CD4-positive, alpha-beta T cell treated with Interleukin-12 subunit alpha and Interleukin-12 subunit beta, for 1 hour (primary cell): ENCODE data around the gene CTNNBL1.

Experiments
- DNase-seq: peaks from one replicate; pipeline ENCODE4 v3.0.0-alpha.2; 2020

The CTNNBL1 gene

GRCh38 chr20:37904008-37904642 lies 210.3 kb downstream of the CTNNBL1 start:
- no peak for DNase-seq

- no peak for DNase-seq
Measured at GRCh38 chr20:37904845-37905373, 211.1 kb downstream of the CTNNBL1 start.

DNA sequence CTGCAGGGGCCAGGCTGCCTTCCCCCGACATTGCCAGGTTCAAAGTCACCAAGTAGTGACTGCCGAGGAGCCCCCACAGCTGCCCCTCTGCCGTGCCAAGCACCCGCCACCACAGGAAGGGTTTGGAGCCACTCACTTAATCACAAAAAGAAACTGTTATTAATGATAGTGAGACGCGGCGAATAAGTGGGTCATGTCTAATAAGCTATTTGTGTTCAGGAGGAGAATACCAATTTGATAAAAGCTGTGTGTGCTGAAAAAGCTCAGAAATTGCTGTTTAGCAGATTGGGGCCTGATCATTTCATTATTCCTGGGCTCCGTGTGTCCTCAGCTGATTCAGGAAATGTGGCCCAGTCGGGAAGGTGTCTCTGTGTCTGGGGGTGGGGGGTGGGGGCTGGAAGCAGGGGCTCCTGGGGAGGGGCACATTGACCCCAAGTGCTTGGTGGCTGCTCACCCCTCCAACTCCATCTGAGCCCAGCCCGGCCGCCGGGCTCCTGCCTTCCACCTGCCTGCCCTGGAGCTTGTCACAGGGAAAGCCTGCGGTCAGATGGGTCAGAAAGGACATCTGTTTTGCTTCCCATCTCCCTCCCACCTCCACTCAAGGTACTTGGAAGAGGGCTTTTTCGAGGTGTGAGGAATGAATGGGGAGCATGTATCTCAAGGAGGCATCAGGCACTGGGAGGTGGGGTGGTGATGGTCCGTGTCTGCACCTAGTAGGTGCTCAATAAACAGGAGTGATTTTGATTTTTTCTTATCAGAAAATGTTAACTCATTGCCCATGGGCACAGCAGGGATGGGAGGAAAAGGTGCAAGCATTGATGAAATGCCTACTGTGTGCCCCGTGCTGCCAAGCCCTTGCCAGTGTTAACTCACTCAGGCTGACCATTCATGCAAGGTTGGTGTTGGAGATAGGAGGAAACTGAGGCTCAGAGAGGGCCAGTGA lies 212.1 kb downstream of the CTNNBL1 start:
- no peak for DNase-seq

DNA sequence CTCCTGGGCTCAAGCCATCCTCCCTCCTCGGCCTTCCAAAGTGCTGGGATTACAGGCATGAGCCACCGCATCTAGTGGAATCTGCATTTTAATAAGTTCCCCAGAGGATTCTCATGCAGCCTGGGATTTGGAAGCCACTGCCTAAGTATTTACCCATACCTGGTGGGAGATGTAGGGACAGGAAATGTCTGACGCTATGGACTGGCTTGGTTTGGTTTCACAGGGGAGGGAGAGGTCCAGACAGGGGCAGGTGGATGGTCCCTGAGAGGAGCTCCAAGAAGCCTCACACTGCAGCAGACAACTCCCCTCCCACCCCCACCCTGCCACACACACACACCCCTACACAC lies 213.5 kb downstream of the CTNNBL1 start:
- DNase-seq, result no peak

DNA sequence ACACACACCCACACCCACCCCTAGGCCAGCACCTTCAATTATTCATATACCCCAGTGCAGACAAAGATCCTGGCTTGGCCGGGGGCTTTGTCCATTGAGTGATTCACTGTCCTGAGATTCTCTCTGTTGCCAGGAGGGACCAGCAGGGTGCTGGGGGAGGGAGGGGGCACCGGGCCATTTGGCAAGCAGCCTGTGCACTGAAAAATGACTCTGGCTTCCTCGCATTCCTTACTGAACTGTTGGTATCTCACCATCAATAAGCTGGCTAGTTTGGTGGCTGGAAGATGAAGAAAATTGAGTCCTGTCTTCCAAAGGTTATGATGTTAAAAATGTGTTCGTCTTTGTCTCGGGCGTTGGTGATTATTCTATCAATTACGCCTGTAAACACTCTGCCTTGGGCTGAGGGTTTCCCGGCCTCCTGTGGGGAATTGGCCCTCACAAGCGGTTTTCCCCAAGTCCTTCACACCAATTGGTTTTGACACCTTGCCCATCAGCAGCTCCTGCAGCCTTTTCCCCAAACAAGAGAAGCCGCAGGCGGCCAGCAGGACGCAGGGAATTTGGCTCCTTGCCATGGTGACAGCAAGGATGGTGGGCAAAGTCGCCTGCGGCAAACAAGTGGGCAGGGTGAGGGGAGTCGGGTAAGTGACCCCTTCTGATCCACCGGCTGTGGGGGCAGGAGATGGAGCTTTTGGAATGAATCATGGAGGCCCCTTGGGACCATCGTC lies 214.0 kb downstream of the CTNNBL1 start:
- no peak for DNase-seq

DNA sequence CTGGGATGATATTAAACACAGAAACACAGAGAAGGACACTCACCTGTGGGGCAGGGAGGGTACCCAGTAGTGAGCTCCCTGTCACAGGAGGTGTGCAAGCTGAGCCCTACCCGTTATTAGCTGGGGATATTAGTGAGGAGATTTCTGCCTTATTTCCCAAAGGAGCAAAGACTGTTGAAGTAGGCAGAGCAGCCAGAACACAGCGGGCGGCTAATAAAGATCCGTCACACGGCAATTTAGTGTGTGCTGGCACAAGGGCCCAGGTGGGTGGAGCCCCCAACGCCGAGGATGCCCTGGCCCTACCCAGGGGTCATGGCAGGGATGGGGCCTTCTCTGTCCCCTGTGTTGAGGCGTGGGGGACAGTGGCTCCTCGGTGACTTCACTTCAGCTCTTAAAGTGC lies 217.4 kb downstream of the CTNNBL1 start:
- no peak for DNase-seq

- no peak for DNase-seq
Measured at GRCh38 chr20:37911838-37912281, 218.0 kb downstream of the CTNNBL1 start.

- DNase-seq, result no peak
Measured at GRCh38 chr20:37912874-37913273, 219.0 kb downstream of the CTNNBL1 start.

- DNase-seq, result no peak
Measured at GRCh38 chr20:37913567-37914366, 219.9 kb downstream of the CTNNBL1 start.

DNA sequence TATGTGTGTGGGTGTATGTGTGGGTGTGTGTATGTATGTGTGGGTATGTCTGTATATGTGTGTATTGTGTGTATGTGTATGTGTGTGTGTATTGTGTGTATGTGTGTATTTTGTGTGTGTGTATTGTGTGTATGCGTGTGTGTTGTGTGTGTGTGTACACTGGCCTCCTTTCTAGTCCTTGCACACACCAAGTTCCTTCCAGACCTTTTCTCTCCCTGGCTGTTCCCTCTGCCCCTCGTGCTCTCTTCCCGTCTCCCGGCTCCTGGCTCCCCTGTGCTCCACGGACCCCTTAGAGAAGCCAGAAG lies 220.5 kb downstream of the CTNNBL1 start:
- DNase-seq, result no peak

GRCh38 chr20:37914672-37915433 lies 221.0 kb downstream of the CTNNBL1 start:
- peak; percentile 14 for DNase-seq

- no peak for DNase-seq
Measured at GRCh38 chr20:37915434-37915787, 221.6 kb downstream of the CTNNBL1 start.

DNA sequence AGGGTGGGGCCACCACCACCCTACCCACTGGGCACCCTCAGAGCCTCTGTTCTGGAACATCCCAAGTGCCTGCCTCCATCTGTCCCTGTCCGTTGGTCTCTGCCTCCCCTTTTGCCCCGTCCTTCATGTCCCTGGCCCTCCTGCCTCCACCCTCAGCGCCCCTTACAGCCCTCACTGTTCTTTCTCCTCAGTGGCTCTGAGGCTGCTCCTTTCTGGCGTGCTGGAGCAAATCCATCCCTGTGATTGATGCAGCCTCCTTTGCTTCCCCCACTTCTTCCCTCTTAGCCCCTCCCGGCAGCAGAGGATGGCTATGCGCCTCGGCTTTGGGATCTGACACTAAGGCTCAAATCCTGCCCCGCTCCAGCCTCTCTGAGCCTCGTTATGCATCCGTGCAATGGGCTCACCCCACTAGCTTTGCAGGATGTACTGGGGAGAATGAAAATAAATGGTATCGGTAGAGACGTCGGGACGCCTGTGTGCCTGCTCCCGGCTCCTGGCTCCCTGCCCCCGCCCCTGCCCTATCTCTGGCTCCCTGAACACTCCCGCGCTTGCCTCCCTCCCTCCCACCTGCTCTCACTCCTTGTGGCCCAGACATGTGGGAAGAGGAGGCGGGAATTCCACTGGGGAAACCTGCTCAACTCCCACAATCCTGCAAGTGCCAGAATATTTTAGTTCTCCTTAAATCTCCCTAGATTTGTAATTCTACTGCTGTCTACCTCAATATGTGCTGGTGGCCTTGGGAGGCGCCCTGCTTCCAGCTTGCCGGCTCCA lies 222.2 kb downstream of the CTNNBL1 start:
- no peak for DNase-seq

DNA sequence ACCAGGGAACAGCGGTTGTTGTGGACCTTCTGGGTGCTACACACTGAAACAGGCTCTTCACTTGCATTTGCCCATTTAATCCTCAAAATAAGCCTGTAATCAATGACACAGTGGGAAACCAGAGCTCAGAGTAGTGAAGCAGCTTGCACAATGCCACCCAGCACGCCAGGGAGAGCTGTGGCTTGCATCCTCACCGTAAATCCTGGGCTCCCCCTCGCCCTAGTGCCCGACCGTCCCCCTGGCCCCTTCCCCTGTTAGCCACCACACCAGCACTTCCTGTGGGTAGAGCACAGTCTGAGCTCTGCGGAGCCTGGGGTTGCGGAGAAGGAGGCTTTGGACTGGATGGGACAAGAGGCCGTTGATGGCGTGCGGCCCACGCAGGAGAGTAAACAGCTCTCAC lies 223.6 kb downstream of the CTNNBL1 start:
- DNase-seq, result no peak

DNA sequence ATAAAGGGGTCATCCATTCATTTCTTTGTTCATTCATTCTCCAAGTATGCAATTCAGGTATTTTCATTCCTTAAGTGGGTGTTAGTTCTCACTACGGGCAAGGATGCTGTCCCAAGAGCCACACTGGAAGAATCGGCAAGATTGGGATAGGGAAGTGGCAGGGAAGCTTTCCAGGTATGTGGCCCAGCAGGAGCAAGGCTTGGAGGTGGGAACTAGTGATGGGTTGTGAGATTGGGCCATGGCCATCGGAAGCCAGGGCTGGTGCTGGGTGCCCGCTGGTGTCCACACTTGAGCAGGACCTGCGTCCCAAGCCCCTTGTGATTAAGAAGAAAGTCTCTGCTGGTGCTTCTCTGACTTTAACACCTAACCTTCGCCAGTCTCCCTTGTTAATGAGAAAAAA lies 224.2 kb downstream of the CTNNBL1 start:
- DNase-seq, result no peak

DNA sequence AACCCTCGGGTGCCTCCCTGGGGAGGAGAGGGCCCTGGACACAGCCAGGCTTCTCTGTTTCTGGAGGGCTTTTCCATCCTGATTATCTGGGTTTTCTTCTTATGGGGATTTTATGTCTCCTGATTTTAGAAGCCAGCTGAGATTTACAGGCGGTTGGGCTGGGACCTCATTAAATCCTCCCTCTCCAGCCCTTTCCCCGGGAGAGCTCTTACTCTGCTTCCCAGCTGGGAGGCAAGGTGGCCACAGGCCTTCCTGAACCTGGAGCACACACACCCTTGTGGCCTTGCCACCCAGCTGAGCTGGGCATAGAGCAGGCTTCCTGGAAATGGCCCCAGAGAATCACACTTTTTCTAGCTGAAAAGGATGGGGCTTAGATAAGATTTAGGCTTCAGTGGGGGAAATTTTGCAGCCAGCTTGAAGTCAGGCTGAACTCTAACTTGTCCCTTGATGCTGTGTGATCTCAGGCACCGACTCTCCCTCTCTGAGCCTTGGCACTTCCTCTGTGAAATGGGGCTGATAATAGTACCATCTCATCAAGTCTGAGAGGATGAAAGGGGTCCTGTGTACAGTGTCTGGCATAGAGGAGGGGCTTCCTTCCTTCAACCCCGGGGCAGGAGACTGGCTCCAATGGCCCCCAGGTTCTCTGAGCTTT lies 225.7 kb downstream of the CTNNBL1 start:
- DNase-seq, result no peak

GRCh38 chr20:37920270-37920669 lies 226.4 kb downstream of the CTNNBL1 start:
- no peak for DNase-seq

DNA sequence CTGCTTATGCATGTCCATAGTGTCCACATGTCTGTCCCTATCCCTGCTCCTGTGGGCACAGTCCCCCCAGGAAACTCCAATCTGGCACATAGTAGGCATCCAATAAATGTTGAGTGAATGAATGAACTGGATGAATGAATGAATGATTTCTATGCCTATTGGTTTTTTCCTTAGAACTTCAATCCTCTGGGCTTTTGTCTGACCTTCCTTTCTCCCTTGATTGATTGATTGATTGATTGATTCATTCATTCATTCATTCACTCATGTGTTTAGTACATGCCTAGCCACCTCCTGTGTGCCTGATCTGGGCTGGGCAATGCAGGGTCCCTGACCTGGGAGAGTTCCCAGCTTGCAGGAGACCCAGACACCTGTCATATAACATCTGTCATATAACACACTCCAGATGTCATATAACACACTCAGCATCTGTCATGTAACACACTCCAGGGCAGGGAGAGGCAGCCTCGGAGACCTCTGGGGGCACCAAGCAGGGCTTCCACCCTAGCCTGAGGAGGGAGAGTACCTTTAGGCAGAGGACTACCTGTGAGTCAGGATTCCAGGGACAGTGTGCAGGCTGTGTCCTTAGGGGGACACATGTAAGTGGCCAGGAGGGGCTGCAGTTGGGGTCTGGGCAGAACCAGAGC lies 227.0 kb downstream of the CTNNBL1 start:
- DNase-seq, result no peak

GRCh38 chr20:37921341-37921929 lies 227.6 kb downstream of the CTNNBL1 start:
- DNase-seq, result no peak
